Uterus (tissue), 4 donors: ENCODE results near the gene FNTB. TPM values are rescaled to one million over a fixed set of nuclear protein-coding genes. Genes with fewer than 3 reads are reported as not detected.
A peak's percentile ranks its signal among the peaks of the same experiment; 100 is the strongest.

ENCODE experiments used
- DNase-seq, 2 donors: peaks; one replicate each; pipeline ENCODE4 v3.0.0-alpha.2; 2019 to 2020
- H3K27ac ChIP-seq, 2 donors: fragments of 200-600 bp; sonication (generic); 1 replicate in 1 of 2; 2 replicates in 1 of 2; pipeline ENCODE4 v1.5.1; 2016 to 2018
- H3K27me3 ChIP-seq, 2 donors: fragments of 200-600 bp; sonication (generic); one replicate each; pipeline ENCODE4 v1.5.1; 2018 to 2019; ENCODE audit warnings: control low read depth in 1 of 2
- H3K36me3 ChIP-seq, 2 donors: fragments of 200-600 bp; sonication (generic); one replicate each; pipeline ENCODE4 v1.5.1; 2019; ENCODE audit warnings: control low read depth in 1 of 2
- H3K4me1 ChIP-seq, 2 donors: fragments of 200-600 bp; sonication (generic); one replicate each; pipeline ENCODE4 v1.5.1; 2018 to 2019; ENCODE audit warnings: control low read depth in 1 of 2
- H3K4me3 ChIP-seq, 2 donors: fragments of 200-600 bp; sonication (generic); 1 replicate in 1 of 2; 2 replicates in 1 of 2; pipeline ENCODE4 v1.5.1; 2018 to 2019; ENCODE audit warnings: mild to moderate bottlenecking in 1 of 2
- H3K9me3 ChIP-seq, 2 donors: fragments of 200-600 bp; sonication (generic); one replicate each; pipeline ENCODE4 v1.5.1; 2019; ENCODE audit warnings: control low read depth in 1 of 2
- POLR2A ChIP-seq, 2 donors: fragments of 450-650 bp; IDR thresholded peaks; one replicate each; pipeline ENCODE4 v1.6.1; 2016; ENCODE audit warnings: antibody characterized with exemption in 2 of 2, mild to moderate bottlenecking in 1 of 2, moderate library complexity in 1 of 2
- intact Hi-C: fragments of 100-400 bp; cut with DNase I; formaldehyde crosslinking; loops from one replicate; pipeline ENCODE4 v1.15.1; 2023; ENCODE audit warnings: low total_unique reads
- total RNA-seq, 4 donors: library from RNA; depleted of rRNA in 3 of 4; stranded (reverse); fragments of >200 nt in 3 of 4; gene quantifications; one replicate each; pipeline versions ENCODE4 v1.1.0 to v1.2.4, GENCODE V29; 2014 to 2023
- TF ChIP-seq, protein P1 (sequence below), 4 experiments: fragments of 200-600 bp in 2 of 4; fragments of 450-650 bp in 2 of 4; sonication (generic) in 2 of 4; IDR thresholded peaks; one replicate each; pipeline ENCODE4 v1.5.1; 2016 to 2019; ENCODE audit warnings: antibody characterized with exemption in 4 of 4, mild to moderate bottlenecking in 2 of 4, moderate library complexity in 1 of 4
- donor health status: DM: yes; HTN: yes; CAD: no.

Gene FNTB
- total RNA-seq, 4 donors from 2014 or later: 7.4 to 29.7 (median 20.4) TPM

DNA sequence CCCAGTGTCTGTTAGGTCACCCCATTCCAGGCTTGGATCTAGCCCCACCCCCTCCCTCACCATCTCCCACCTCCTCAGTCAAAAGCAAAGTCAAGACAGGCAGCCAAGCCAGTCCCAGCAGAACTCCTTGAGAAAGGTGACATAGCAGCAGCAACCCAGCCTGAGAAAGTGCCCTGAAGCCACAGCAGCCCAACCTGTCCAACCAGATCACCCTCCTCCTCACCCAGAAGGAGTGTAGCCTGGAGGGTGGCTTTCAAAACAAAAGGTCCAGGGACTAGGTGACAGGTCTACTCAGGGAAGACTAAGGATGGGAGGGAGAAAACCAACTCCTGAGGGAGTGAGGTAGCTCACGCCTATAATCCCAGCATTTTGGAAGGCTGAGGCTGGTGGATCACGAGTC, 19.7 kb upstream of the FNTB start:
- H3K27ac ChIP-seq: no peak overlapping the region
- no peak for DNase-seq
- intact Hi-C loops: no loop called here
- TF ChIP-seq POLR2A (IDR thresholded peaks at IDR 0.05): no peak
- TF ChIP-seq, protein P1, sequence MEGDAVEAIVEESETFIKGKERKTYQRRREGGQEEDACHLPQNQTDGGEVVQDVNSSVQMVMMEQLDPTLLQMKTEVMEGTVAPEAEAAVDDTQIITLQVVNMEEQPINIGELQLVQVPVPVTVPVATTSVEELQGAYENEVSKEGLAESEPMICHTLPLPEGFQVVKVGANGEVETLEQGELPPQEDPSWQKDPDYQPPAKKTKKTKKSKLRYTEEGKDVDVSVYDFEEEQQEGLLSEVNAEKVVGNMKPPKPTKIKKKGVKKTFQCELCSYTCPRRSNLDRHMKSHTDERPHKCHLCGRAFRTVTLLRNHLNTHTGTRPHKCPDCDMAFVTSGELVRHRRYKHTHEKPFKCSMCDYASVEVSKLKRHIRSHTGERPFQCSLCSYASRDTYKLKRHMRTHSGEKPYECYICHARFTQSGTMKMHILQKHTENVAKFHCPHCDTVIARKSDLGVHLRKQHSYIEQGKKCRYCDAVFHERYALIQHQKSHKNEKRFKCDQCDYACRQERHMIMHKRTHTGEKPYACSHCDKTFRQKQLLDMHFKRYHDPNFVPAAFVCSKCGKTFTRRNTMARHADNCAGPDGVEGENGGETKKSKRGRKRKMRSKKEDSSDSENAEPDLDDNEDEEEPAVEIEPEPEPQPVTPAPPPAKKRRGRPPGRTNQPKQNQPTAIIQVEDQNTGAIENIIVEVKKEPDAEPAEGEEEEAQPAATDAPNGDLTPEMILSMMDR (IDR thresholded peaks at IDR 0.05): no peak
- H3K9me3 ChIP-seq: no peaks in the 10 kb centered on the region
- H3K4me3 ChIP-seq: no peak overlapping the region
- H3K27me3 ChIP-seq: no peaks in the 10 kb centered on the region
- H3K36me3 ChIP-seq: no peaks in the 10 kb centered on the region
- H3K4me1 ChIP-seq: peaks cover 0 to 5% of the 10 kb centered on the region in 2 donors

DNA sequence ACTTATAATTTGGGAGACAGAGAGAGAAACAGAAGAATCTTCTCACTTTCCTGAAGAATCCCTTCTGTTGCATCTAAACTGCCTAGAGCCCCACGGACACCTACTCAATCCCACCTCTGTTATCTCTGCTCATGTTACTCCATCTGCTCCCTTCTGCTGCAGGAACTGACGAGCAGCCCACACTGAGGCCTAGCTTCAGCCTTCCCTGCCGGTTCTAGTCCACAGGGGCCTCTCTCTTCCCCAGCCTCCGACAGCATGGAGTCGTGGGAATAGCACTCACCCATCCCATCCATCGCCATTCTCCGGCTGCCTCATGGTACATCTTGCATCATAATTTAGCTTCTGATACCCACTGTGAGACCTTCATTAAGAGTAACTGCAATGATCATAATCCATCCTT, 18.5 kb upstream of the FNTB start:
- peaks cover 0 to 5% of the 10 kb centered on the region in 2 donors for H3K4me1 ChIP-seq
- DNase-seq: no peak
- TF ChIP-seq POLR2A (IDR thresholded peaks at IDR 0.05): no peak
- TF ChIP-seq, protein P1 (IDR thresholded peaks at IDR 0.05): no peak
- no peaks in the 10 kb centered on the region for H3K36me3 ChIP-seq
- no peak overlapping the region for H3K27ac ChIP-seq
- H3K4me3 ChIP-seq: no peak overlapping the region
- intact Hi-C loops: no loop called here
- no peaks in the 10 kb centered on the region for H3K9me3 ChIP-seq
- H3K27me3 ChIP-seq: no peaks in the 10 kb centered on the region

- TF ChIP-seq, protein P1 (IDR thresholded peaks at IDR 0.05): no peak
- TF ChIP-seq POLR2A (IDR thresholded peaks at IDR 0.05): no peak
- Histone ChIP-seq H3K4me3 (no peak overlapping the region), H3K9me3 (no peaks in the 10 kb centered on the region), H3K36me3 (no peaks in the 10 kb centered on the region), H3K4me1 (peaks cover 0 to 5% of the 10 kb centered on the region in 2 donors), H3K27ac (no peak overlapping the region), H3K27me3 (no peaks in the 10 kb centered on the region)
- intact Hi-C loops: no loop called here
- DNase-seq: no peak
Observed at GRCh38 chr14:64968651-64969050, 18.0 kb upstream of the FNTB start.

DNA sequence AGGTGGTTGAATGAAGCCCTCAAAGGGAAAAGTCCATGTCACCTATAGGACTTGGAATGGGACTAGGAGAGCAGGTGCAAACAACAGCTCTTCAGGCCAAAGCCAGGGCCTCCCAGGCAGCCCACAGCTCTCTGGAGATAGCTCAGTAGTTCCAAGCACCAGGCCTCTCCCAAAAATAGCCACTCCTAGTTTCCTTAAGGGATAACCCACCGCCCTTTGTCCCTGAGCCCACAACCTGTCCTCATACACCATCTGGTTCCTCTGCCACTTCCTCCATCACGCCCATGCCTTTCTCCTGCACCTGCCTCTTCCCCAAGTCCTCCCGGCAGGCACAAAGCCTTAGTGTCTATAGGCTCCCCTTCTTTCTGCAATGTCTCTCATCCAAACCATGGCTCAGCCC, 16.7 kb upstream of the FNTB start:
- no peaks in the 10 kb centered on the region for H3K36me3 ChIP-seq
- H3K9me3 ChIP-seq: no peaks in the 10 kb centered on the region
- TF ChIP-seq, protein P1 (IDR thresholded peaks at IDR 0.05): no peak
- TF ChIP-seq POLR2A (IDR thresholded peaks at IDR 0.05): no peak
- DNase-seq: no peak
- H3K4me1 ChIP-seq: peaks cover 0 to 5% of the 10 kb centered on the region in 2 donors
- H3K27ac ChIP-seq: no peak overlapping the region
- no peak overlapping the region for H3K4me3 ChIP-seq
- H3K27me3 ChIP-seq: no peaks in the 10 kb centered on the region
- intact Hi-C loops: no loop called here

DNA sequence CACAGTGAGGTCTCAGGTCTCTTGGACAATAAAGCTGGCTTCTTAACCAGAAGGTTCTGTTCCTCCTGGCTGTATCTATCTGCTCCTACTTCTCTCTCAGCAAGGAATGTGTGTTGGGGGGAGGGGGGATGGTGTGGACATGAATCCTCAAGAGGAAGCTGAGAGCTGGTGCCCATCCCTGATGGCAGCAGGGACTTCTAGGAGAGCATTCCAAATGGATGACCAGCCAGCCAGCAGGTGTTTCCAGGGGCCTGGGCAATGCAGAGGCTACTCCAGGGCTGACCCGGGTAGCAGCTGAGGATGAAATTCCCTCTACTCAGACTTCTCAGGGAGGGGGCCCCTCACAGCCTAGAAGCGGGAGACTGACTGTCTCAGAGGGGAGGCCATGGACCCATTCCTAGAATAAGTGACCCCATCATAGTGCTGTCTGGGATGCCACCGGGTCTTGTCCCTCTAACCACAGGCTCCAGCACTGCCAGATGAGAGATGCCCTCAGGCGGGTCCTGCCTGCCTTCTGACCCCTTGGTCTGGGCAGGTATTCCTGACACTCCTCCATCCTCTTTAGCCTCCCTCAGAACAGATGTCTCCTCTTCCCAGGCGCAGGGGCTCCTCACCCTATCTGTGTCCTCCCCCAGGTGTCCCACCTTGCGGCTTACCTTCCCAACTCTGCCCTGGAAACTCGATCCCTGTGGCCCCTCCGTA, 15.8 kb upstream of the FNTB start:
- H3K27ac ChIP-seq: no peak overlapping the region
- TF ChIP-seq, protein P1 (IDR thresholded peaks at IDR 0.05): no peak
- TF ChIP-seq POLR2A (IDR thresholded peaks at IDR 0.05): no peak
- no peaks in the 10 kb centered on the region for H3K9me3 ChIP-seq
- no peaks in the 10 kb centered on the region for H3K36me3 ChIP-seq
- DNase-seq: no peak
- no peaks in the 10 kb centered on the region for H3K27me3 ChIP-seq
- H3K4me1 ChIP-seq: peaks cover 0 to 5% of the 10 kb centered on the region in 2 donors
- intact Hi-C loops: no loop called here
- H3K4me3 ChIP-seq: peak overlapping the region; percentile 49 to 66
